Immature natural killer cell (primary cell): ENCODE measurements around the gene TFEB. TPM values are rescaled to one million over a fixed set of nuclear protein-coding genes. Genes with fewer than 3 reads are reported as not detected.
A peak's percentile ranks its signal among the peaks of the same experiment; 100 is the strongest.

Experiments
- DNase-seq, 3 donors: peaks; one replicate each; pipeline ENCODE4 v3.0.0; 2022; ENCODE audit warnings: mixed read lengths in 1 of 3
- H3K27ac Mint-ChIP-seq, 6 donors: one replicate each; pipeline ENCODE4 v1.8.0; 2020; ENCODE audit warnings: mixed read lengths in 6 of 6, mild to moderate bottlenecking in 5 of 6, inconsistent platforms in 4 of 6, moderate library complexity in 3 of 6
- H3K27me3 Mint-ChIP-seq, 3 donors: one replicate each; pipeline ENCODE4 v1.8.0; 2020 to 2021; ENCODE audit warnings: low read depth in 3 of 3, mild to moderate bottlenecking in 3 of 3, mixed read lengths in 3 of 3, moderate library complexity in 3 of 3, inconsistent platforms in 1 of 3
- H3K36me3 Mint-ChIP-seq, 3 donors: one replicate each; pipeline ENCODE4 v1.8.0; 2020; ENCODE audit warnings: mixed read lengths in 3 of 3, inconsistent platforms in 2 of 3, mild to moderate bottlenecking in 2 of 3
- H3K4me1 Mint-ChIP-seq, 2 donors: one replicate each; pipeline ENCODE4 v1.8.0; 2020; ENCODE audit warnings: inconsistent platforms in 2 of 2, mild to moderate bottlenecking in 2 of 2, mixed read lengths in 2 of 2, moderate library complexity in 1 of 2
- H3K4me3 Mint-ChIP-seq, 5 donors: one replicate each; pipeline ENCODE4 v1.8.0; 2020; ENCODE audit warnings: mild to moderate bottlenecking in 5 of 5, mixed read lengths in 5 of 5, inconsistent platforms in 3 of 5, moderate library complexity in 3 of 5
- H3K9me3 Mint-ChIP-seq, 6 donors: one replicate each; pipeline ENCODE4 v1.8.0; 2020; ENCODE audit warnings: mild to moderate bottlenecking in 6 of 6, mixed read lengths in 6 of 6, inconsistent platforms in 4 of 6, moderate library complexity in 3 of 6
- polyA plus RNA-seq, 3 donors: library from polyadenylated mRNA; unstranded; fragments of 300-500 nt; fragmentation: Illumina TruSeq; gene quantifications; one replicate each; pipeline ENCODE4 v1.2.3, GENCODE V29; 2021

The TFEB gene
- polyA plus RNA-seq, 3 donors from 2014 or later = 18.9 to 62.3 (median 23.9) TPM

DNA sequence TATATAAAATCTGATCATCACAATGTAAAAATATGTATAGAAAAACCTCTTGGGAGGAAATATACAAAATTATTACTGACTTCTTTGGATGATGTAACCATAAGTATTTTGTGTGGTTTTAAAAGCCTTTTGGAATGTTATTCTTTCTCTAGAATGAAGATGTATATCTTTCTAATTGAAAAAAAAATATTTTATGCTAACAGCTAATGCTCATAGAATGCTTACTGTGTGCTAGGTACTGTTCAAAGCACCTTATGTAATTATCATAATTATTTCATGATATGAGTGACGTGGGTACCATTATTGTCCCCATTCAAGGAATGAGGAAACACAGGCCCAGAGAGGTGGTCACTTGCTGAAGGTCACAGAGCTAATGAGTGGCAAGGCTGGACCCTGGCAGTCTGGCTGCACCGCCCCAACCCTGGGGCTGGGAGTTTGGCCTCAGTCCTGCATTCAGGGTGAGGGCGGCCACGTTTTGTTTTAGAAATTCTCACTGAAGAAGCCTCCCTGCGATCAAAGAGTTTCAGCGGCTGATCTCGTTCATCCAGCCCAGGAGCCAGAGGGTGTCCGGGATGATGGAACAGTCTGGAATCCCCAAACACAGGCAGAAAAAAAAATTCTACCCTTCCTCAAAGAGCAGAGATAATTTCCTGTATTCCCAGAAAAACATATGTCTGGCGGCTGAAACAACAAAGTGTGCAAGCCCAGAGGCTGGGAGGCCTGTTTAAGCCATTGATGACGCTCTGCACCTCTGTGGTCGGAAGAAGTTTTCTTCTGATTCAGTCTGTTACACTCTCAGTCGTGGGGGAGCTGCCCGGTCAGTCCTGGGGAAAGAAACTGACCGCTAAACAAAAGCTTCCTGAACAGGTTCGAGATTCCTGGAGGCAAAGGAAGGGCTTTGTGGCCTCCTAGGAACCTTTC is 37.3 kb downstream of the TFEB start:
- no peaks in the 10 kb centered on the region for H3K27me3 Mint-ChIP-seq
- peak overlapping the region in 1 of 5 donors; percentile 30 for H3K4me3 Mint-ChIP-seq
- H3K4me1 Mint-ChIP-seq = peaks cover 41 to 53% of the 10 kb centered on the region in 2 donors
- H3K9me3 Mint-ChIP-seq = no peaks in the 10 kb centered on the region
- H3K27ac Mint-ChIP-seq = peak overlapping the region; percentile 52 to 80 (median 75)
- no peak for DNase-seq
- H3K36me3 Mint-ChIP-seq = no peaks in the 10 kb centered on the region

DNA sequence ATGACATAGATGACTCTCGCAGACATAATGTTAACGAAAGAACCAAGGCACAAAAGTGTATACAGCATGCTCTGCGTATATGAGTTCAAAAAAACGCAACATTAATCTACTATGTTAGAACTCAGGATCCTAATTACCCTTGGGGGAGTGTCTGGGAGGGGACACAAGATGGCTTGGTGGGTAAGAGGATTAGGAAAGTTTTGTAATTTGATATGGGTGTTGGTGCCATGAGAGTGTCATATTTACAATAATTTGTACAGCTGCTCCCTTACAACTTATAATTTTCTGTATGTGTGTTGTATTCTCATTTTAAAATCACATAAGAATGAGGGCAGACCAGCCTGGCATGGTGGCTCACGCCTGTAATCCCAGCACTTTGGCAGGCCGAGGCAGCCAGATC is 38.6 kb downstream of the TFEB start:
- no peak for DNase-seq
- H3K27me3 Mint-ChIP-seq = no peaks in the 10 kb centered on the region
- H3K27ac Mint-ChIP-seq = no peak overlapping the region

DNA sequence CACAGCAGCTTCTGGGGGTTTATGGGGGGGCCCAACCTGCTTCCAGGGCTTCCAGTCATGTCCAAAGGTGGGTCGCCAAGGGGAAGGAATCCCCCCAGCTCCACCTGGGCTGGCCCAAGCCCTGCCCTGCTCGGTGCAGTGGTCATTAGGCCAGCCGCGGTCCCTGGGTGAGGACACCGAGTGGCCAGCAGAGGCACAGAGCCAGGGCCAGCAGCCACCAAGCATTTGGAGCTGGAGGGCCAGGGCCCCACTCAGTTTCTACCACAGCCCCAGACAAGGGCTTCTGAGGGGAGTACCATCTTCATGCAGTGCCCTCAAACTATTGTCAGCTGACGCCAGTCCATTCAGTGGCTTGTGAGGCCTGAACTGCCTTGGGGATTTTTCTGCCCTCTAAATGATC is 39.6 kb downstream of the TFEB start:
- H3K4me3 Mint-ChIP-seq = no peak overlapping the region
- H3K9me3 Mint-ChIP-seq = no peaks in the 10 kb centered on the region
- peaks cover 0 to 4% (median 0%) of the 10 kb centered on the region in 3 donors for H3K36me3 Mint-ChIP-seq
- H3K27ac Mint-ChIP-seq = no peak overlapping the region
- no peak for DNase-seq
- H3K4me1 Mint-ChIP-seq = peaks cover 33 to 66% of the 10 kb centered on the region in 2 donors
- H3K27me3 Mint-ChIP-seq = peaks cover 0 to 4% (median 0%) of the 10 kb centered on the region in 3 donors

More for the DNA sequence above, 38.6 kb downstream of the TFEB start:
- no peaks in the 10 kb centered on the region for H3K9me3 Mint-ChIP-seq
- H3K36me3 Mint-ChIP-seq = no peaks in the 10 kb centered on the region
- H3K4me3 Mint-ChIP-seq = no peak overlapping the region
- peaks cover 39 to 65% of the 10 kb centered on the region in 2 donors for H3K4me1 Mint-ChIP-seq

DNA sequence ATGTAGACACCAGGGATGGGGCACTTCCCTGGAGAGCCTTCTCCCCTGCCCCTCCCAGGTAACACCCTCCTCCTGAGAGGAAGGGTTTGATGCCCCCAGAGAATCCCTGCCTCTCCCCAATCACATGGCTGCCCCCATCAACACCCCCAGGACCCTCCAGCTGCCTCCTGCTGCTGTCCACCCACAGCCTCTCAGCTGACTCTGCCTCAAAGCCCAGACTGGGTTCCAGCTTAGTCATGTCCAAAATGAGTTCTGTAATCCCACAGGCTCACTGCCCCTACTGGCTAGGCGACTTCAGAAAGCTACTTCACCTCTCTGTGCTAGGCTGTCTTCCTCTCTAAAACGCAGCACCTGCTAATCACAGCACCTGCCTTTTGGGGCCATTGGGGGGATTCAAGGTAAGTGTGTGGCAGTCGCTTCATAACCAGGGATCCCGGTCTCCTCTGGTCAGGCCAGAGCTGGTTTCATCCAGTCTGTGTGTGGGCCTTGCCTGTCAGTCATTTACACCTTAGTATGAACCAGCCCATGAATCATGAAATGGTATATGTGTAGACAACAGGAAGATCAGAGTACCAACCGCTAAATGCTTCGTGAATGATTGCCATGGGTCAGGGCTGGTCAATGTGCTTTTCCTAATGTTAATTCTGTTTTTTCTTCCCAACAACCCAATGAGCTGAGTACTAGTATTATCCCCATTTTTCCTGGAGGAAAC is 40.4 kb downstream of the TFEB start:
- peaks cover 0 to 4% (median 0%) of the 10 kb centered on the region in 3 donors for H3K36me3 Mint-ChIP-seq
- H3K27me3 Mint-ChIP-seq = peaks cover 0 to 4% (median under 1%) of the 10 kb centered on the region in 3 donors
- no peaks in the 10 kb centered on the region for H3K9me3 Mint-ChIP-seq
- no peak overlapping the region for H3K4me3 Mint-ChIP-seq
- no peak for DNase-seq
- H3K27ac Mint-ChIP-seq = peak overlapping the region in 1 of 6 donors; percentile 26
- peaks cover 29 to 58% of the 10 kb centered on the region in 2 donors for H3K4me1 Mint-ChIP-seq

DNA sequence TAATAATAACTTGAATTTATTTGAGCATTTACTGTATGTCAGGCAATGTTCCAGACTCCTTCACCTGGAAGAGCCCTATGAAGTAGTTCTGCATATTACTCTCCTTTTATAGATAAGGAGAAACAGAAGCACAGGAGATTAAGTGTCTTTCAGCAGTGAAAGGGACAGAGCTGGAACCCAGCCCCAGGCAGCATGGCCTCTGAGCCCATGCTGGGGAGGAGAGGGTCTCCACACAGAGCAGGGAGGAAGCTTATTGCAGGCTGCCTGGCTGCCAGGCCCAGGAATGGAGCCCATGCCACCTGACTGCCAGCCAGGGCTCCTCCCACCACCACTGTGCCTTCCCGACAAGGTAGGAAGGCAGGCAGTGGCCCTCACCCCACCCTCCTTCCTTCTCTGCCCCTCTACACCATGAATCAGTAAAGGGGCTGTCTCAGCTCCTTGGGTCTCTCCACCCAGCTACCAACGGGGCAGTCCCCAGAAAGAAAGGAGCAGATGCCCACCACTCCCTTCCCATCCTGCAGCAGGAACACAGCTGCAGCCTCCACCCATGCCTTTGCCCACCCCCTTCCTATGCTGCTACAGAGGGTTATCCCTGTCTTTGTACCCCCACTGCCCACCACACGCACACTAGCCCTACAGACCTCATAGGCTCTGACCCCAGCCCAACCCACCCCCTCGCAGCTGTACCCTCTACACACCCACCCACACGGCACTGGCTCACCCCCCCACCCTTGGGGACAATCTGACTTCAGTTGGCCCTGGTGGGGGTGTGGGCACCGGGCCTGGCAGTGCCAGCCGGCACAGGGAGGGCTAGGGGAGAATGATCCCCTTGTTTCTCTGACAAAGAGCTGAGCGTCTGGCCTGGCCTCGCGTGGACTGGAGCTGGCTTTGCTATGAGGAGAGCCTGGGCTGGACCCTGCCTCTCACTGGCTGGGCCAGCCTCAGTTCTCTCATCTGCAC is 41.8 kb downstream of the TFEB start:
- Mint-ChIP-seq H3K36me3 (peaks cover 0 to 4% (median 0%) of the 10 kb centered on the region in 3 donors), H3K4me3 (no peak overlapping the region), H3K27me3 (peaks cover 0 to 4% (median 1%) of the 10 kb centered on the region in 3 donors), H3K9me3 (no peaks in the 10 kb centered on the region), H3K4me1 (peaks cover 15 to 44% of the 10 kb centered on the region in 2 donors), H3K27ac (peak overlapping the region in 2 of 6 donors; percentile 67 to 68)
- DNase-seq = no peak

DNA sequence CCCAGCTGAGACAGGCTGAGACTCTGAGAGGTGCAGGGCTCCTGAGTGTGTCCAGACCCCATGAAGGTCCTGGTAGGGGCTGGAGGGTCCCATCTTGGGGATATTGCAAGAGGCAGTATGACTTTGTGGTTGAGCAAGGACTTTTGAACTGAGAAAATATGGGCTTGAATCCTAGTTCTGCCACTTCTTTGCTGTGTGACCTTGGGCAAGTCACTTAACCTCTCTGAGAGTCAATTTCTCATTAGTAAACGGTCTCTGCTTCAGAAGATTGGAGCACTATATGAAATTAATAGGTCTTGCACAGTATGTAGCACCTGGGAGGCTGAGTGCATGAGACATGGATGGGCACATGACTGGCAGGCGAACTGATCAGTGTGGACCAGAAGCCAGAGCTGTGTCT is 42.7 kb downstream of the TFEB start:
- Mint-ChIP-seq H3K27me3 (peaks cover 0 to 4% (median 1%) of the 10 kb centered on the region in 3 donors), H3K36me3 (peaks cover 0 to 4% (median 0%) of the 10 kb centered on the region in 3 donors), H3K9me3 (no peaks in the 10 kb centered on the region), H3K4me3 (no peak overlapping the region), H3K27ac (no peak overlapping the region), H3K4me1 (peaks cover 9 to 35% of the 10 kb centered on the region in 2 donors)
- DNase-seq = no peak

DNA sequence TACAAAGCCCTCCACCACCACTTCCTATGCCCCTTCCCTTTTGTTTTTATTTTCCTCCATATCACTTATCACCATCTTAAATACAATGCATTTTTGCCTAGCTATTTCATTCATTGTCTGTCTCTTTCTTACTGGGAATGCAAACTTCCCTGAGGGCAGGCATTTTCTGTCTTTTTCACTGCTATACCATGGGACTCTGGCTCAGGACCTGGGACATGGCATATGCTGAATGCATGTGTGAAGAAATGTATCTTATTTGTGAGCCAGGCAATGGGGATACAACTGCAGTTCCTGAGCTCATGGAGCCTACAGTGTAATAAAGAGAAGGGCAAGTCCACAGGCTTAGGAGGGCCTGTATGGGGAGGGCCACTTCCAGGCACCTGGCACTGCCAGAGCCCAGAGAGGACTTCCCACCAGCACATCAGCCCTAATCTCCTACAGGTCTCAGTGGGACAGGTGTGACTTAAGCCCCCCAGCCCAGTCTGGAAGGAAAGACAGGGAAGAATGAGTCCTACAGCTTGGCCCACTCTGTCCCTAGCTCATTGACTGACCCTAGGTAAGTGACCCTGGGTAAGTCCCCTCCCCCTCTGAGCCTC is 43.2 kb downstream of the TFEB start:
- Mint-ChIP-seq H3K36me3 (peaks cover 0 to 8% (median 0%) of the 10 kb centered on the region in 3 donors), H3K4me1 (peaks cover 7 to 32% of the 10 kb centered on the region in 2 donors), H3K27ac (peak overlapping the region in 1 of 6 donors; percentile 52), H3K4me3 (no peak overlapping the region), H3K9me3 (no peaks in the 10 kb centered on the region), H3K27me3 (peaks cover 0 to 4% (median 1%) of the 10 kb centered on the region in 3 donors)
- DNase-seq = no peak

DNA sequence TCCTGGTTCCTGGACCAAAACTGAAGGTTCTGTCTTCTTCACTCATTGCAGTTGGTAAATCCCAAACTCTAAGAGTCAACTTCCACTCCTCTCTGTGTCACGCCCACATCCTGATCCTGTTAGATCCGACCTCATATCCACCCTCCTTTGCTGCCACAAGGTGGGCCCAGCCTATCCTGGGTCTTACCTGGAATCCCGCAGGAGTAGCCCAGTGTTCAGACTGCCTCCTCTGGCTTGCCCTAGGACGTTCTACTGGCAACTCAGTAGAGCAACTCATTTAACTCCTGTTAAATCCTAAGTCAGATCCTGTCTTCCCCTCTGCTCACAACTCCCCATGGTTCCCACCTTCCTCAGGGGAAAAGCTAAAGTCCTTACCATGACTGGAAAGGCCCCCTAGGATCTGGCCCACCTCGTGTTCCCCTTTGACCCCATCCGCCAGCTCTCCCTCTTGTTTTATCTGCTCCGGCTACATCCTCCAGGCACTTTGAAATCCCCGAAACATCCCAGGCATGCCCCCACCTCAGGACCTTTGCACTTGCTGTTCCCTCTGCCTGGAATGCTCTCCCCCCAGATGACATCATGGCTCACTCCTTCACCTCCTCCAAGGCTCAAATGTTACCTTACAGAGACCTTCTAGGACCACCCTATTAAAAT is 43.9 kb downstream of the TFEB start:
- peaks cover 0 to 4% (median 1%) of the 10 kb centered on the region in 3 donors for H3K27me3 Mint-ChIP-seq
- no peaks in the 10 kb centered on the region for H3K9me3 Mint-ChIP-seq
- H3K4me3 Mint-ChIP-seq = no peak overlapping the region
- H3K4me1 Mint-ChIP-seq = peaks cover 7 to 32% of the 10 kb centered on the region in 2 donors
- H3K36me3 Mint-ChIP-seq = peaks cover 0 to 10% (median 0%) of the 10 kb centered on the region in 3 donors
- DNase-seq = no peak
- peak overlapping the region in 4 of 6 donors; percentile 7 to 55 (median 33) for H3K27ac Mint-ChIP-seq

DNA sequence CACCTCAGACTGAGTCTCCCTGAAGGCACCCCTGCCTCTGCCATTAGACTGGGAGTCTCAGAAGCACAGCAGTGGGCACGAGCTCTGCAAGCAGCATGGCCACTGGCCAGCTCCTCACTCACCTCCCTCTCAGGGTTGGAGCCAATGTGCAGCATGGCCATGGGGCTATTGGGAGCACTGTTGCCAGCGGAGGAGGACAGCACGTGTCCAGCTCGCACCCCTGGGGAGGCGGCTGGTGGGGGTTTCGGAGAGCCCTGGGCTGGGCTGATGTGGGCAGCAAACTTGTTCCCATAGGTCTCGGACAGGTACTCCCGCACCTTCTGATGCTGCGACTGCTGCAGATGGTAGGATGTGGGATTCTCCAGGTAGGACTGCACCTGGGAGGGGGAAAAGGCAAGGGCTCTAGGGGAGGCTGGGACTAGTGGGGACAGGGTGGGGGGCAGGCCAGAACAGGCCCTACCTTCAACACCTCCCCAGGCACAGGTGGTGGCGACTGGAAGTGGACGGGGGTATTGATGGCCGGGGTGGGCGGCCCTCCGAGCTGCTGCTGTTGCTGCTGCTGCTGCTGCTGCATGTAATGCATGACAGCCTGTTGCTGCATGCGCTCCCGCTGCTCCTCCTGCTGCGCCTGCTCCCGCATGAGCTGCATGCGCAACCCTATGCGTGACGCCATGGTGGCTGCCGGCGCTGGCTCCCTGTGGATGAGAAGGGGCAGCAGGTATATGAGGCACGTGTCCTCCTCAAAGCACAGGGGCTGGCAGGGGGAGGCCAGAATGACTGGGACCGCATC is 44.7 kb downstream of the TFEB start:
- Mint-ChIP-seq H3K27me3 (peaks cover 0 to 4% (median 1%) of the 10 kb centered on the region in 3 donors), H3K36me3 (peaks cover 0 to 10% (median 0%) of the 10 kb centered on the region in 3 donors), H3K4me3 (no peak overlapping the region), H3K4me1 (peaks cover 7 to 32% of the 10 kb centered on the region in 2 donors), H3K27ac (no peak overlapping the region), H3K9me3 (no peaks in the 10 kb centered on the region)
- DNase-seq = no peak

DNA sequence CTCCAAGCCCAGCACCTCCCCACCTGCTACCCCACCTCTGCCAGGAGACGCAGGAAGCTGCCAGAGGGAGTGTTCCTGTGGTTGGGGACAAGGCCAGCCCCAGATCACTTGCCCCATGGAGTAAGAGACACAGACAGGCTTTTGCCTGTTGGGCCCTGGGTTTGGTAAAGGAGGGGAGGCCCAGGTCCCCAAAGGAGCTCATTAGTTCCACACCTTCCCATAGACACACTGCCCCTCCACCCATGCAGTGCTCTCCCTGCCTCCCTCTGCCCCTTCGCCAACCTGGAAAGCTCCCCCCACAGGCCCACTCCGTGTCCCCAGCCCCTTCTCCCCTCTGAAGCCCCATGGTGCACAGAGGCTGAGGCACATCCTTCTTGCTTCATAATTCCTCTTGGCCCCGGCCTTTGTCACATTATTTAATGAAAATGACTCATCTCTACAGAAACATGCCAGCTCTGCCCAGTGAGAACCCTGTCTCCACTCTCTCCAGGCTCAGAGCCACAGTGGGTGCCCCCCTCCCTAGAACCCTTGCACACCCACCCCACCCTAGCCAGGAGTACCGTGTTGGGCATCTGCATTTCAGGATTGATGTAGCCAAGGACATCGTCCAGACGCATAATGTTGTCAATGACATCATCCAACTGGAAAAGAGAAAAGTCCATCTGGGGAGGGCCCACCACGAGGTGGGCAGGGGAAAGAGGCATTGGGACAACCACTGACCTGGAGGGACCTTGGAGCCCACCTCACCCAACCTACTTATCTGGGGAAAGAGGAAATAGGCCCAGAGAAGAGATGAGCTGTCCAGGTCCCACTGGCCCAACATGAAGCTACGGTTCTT is 46.0 kb downstream of the TFEB start:
- H3K27me3 Mint-ChIP-seq = peaks cover 0 to 4% (median 1%) of the 10 kb centered on the region in 3 donors
- peaks cover 0 to 14% (median 0%) of the 10 kb centered on the region in 3 donors for H3K36me3 Mint-ChIP-seq
- DNase-seq = no peak
- no peak overlapping the region for H3K4me3 Mint-ChIP-seq
- peaks cover 3 to 24% of the 10 kb centered on the region in 2 donors for H3K4me1 Mint-ChIP-seq
- no peaks in the 10 kb centered on the region for H3K9me3 Mint-ChIP-seq
- H3K27ac Mint-ChIP-seq = peak overlapping the region in 1 of 6 donors; percentile 13
